NOMO-1 treated with DMSO at 0.1 percent for 48 hours (cell line): ENCODE results near the gene ZNF467.

Experiments used
- DNase-seq: peaks from one replicate; lab custom pipeline; 2025; ENCODE audit not compliant: unreplicated experiment; lab: John Stamatoyannopoulos, UW

Gene ZNF467

GRCh38 chr7:149716007-149716931 lies 57.1 kb downstream of the ZNF467 start:
- DNase-seq = no peak

GRCh38 chr7:149715476-149715875 lies 57.9 kb downstream of the ZNF467 start:
- no peak for DNase-seq

- DNase-seq = no peak
Observed at GRCh38 chr7:149714910-149715471, 58.4 kb downstream of the ZNF467 start.
